GM21447 (cell line): Measurements from ENCODE around the gene POLR3B.
"Not testable (repeated sequence)": the region's sequence is repeated elsewhere in the genome, so short reads cannot be mapped to it uniquely, and the experiment has no call there.

Source experiments
- ATAC-seq: cut with Tn5 transposase; IDR thresholded peaks from one replicate; pipeline ENCODE4 v1.9.1; 2021; ENCODE audit not compliant: unreplicated experiment

Gene POLR3B

DNA sequence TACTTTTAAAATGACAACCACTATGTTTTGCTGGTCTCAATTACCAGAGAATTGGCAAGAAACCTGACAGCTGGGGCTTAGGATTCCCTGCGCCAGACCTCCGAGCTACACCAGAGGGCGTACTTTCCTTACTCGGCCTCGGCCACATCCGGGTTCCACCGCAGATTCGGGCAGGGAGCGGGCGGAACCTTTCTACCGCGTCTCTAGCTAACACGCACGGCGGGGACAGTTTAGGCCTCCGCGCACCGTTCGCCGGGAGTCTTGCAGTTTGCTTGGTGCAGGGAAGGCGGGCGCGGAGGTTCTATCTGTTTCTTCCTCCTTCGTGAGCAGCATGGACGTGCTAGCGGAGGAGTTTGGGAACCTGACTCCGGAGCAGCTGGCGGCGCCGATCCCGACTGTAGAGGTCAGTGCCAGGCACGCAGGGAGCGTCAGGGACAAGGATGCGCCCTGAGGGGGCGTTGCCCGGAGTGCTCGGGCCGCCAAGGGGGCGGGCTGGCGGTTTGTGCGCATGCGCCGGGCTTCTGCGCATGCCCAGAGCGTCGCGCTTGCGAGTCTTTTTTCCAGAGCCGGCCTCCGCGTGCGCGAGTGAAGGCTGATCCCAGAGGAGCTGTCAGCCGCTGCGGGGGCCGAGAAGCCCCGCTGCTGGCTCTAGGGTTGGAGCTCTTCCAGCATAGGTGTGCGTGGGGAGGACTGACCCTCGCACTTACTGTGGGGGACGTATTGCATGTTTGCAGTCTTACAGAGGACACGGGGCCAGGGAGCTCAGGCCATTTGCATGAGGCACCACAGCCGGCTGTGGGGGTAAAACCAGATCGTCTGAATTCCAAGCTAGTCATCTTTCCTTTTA, at the start of gene POLR3B:
Gene POLR3B, plus strand, starts transcription at position 200 of the 847 bp plus-strand sequence. Its CDS starts 132 bp downstream, at position 332.
- peak; percentile 91 for ATAC-seq

DNA sequence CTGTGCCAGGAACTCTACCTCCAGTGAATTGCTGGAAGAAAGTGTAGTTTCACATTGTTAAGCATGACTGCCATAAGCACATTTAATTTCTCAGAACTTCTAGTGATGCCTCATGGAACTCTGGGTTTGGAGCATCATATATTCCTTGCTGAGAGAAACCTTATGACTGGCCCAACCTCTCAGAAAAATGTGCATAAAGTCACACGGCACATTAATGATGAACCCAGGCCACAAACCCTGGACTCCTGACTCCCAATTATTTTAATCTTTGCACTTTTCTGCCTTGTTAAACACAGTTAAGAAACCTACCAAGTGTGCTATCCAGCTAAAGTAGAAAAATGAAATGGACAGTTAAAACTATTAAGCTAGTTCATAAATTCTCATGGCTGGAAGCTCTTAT, 49.4 kb upstream of the POLR3B start:
- no peak for ATAC-seq

DNA sequence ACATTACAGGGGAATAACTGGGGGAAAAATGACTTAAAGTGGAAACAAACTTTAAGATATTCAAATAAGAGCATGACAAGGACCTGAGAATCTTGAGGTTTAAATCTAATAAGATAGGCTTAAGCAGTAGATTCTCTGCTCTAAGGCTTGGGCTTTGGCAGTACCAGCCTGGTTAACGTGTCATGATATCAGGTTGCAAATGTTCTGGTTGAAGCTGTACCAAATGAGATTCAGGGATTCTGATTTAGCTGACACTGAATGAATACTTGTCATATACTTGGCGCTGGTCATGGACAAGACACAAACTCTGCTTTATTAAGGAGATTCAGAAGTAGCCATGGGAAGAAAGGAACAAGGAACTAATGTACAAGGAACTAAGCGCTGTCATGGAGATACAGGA, 48.9 kb upstream of the POLR3B start:
- ATAC-seq = no peak

DNA sequence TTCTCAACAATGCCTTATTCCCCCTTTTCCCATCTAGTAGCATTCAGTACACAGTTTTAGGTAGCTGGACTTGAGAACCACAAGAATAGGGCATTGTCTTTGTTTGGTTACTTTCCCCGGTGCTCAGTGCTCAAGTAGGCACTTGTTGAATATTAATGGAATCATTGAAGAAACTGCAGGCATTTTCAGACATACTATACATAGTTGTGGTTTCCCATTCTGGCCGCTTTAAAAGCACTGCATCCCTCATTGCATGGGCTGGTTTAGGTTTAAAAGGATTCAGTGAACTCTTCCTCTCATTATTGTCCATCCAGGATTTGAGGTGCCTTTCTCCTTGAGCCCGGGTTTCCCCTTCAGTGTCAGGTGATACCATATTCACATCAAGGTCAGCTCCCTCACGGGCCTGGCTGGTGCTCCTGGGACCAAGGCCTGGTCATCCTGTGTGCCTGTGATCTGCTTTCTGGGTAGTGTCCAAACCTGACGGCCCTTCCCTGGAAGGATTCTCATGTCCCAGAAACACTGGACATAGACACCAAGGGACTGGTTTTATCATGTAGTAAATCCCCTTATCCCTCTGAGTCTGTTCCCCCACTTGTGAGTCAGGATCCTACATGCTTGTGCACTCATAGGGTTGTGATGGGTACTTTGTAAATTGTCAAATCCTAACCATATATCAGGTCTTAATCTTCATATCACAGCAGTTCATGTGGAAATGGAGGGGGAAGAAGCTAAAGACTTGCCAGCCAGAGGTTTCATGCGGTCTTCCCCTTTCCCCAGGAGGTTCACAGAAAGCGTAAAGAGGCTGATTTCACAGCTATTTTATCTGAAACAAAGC, 47.7 kb upstream of the POLR3B start:
- no peak for ATAC-seq

DNA sequence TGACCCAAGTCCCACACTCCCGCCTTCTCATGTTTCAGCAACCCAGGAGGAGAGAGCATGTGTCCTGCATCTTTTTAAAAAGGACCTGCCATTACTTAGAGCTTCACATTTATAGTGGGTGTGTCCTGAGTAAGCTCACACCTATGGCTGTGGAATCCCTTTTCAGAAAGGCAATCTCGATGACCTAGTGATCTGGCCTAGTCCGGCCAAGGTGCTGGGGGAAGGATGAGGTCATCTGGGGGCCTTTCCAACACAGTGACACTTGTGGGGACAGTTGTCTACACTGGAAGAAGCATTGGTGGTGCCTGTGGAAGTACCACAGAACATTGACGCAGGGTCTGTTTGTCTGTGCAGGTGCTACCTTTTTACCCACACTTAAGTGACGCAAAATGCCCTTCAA, 46.9 kb upstream of the POLR3B start:
- ATAC-seq = no peak

DNA sequence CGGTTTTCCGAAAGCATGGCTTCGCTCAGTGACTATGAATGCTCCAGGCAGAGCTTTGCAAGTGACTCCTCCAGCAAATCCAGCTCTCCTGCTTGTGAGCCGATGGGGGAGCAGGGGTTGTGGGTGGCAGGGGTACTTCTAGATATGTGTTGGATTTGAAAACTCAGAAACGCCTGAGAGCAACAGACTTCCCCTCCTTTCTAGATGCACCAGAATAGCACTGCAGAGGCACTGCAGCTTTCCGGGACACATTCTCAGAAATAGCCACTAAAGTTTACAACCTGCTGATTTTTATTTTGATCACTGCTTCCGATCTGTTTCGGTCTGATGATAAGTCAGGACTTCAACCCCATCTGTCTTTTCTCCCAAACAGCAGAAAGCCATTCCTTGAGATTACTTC, 46.4 kb upstream of the POLR3B start:
- ATAC-seq = no peak

DNA sequence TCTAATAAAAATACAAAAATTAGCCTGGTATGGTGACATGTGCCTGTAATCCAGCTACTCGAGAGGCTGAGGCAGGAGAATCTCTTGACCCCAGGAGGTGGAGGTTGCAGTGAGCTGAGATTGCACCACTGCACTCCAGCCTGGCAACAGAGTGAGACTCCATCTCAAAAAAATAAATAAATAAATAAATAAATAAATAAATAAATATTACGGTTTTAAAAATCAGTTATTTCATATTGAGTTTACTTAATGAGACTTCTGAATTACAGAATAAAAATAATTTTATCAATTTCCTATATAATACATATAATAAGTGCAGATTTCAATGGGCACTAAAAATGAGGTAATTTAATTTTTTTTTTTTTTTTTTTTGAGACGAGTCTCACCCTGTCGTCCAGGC, 44.1 kb upstream of the POLR3B start:
- ATAC-seq = not testable (repeated sequence)

DNA sequence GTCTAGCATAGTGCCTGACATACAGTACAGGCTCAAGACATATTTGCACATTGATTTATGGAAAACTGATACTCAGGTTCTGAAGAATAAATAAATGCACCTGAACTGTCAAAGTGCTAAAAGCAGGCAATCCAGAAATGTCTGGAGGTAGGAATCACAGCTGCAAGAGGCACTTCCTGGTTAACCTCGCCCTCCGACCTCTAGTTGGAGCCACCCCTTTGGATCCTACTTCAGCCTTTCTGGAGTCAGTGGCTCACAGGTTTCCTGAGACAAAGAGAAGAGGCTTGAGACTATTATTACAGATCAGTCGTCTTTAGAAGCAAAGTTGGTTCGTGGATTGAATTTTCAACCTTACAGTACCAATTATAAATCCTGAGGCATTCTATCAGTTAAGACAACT, 42.0 kb upstream of the POLR3B start:
- ATAC-seq = no peak

DNA sequence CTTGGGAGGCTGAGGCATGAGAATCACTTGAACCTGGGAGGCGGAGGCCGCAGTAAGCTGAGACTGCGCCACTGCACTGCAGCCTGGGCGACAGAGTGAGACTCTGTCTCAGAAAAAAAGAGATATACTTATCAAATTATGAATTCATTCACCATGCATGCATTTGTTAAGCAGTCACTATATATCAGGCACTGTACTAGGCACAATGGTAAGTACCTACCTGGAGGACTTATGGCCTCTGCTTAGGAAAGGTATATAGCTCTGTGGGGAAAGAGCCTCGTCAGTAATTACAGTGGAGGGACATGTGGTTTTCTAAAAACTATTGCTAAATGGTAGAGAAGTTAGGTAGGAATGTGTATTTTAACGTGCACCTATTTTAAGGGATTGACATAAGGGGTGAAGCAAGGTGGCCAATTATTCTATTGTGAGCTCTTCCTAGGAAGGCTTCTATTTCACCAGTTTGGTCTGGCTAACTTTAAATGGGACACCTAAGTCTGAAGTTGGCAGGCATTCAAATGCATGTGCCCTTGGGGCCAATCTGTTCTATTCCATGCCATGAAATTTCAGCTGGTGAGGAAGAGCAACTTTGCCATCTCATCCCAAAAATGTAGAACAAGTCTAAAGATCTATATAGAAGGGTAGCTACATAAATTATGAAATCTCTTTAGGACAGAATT, 40.0 kb upstream of the POLR3B start:
- ATAC-seq = no peak

DNA sequence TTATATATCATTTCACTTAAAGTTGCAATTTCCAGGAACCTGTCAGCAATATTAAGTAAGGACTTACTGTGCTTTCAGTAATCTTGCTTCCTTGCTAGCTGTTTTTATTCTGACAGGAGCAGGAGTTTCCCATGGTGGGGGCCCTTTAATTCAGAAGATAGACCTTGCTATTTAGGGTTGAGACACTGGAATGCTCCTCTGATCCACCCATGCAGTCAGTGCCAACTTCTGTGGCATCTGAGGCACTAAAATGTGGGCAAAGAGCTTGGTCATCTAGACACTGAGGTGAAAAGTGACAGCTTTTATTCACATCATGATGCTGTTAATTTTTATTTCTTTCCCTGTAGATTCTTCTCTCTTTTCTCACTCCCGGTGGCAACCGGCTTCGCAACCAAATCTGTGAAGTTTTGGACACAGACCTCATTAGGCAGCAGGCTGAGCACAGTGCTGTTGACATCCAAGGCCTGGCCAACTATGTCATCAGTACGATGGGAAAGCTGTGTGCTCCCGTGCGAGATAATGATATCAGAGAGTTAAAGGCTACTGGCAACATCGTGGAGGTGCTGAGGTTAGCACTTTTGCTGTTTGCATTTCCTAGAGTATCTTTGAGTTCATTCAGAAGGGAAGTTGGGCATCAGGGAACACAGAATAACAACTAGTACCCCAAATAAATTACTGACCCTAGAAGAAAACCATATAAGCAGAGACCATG, 36.3 kb upstream of the POLR3B start:
- no peak for ATAC-seq

DNA sequence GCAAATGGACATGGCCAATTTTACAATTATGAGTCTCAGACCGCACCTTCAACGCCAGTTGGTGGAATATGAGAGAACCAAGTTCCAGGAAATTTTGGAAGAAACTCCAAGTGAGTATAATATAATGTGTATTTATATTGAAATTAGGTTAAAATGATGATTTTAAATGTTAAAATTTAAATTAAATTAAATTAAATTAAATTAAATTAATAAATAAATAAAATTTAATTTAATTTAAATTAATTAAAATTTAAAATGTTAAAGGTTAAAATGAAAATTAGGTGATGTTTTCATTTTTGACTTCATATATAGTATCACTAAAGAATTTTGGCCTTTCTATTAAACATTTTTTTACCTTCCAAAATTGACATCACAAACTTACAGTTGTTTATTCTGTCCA, 34.0 kb upstream of the POLR3B start:
- ATAC-seq = no peak

DNA sequence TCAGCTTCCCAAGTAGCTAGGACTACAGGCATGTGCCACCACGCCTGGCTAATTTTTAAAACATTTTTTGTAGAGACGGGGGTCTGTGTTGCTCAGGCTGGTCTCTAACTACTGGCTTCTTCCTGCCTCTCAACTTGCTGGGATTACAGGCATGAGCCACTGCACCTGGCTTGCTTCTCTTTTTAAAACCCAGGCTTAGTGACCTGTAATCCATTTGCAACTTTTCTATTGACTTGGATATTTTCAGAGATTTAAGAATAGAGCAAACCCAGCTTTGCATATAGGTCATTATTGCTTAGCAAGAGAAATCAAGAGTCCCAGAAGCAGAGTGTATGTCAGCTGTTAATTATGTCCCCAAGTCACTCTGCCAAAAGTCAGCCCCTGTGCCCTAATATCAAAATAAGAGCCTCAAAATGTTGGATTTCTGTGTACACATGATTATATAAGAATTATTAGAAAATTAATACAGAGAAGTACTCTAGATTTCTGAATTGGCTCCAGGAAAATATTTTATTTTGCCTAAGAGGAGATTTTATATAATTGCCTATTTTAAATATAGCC, 30.2 kb upstream of the POLR3B start:
- no peak for ATAC-seq

DNA sequence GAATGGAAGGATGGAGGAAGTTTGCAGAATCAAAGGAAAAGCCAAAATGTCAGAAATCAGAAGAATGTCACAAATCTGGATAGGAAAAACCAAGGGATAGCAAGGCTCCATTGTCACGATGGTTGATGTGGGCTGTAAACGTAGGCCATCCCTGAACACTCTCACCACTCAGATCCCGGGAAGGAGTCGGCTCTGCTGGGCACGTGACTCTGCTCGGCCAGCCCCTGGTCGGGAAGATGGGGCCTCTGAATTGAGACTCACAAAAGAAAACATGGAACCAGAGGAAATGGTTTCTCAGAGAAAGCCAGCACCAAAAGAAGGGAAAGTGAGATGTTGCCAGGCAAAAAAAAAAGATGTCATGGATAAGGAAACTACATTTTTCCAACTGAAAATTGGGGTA, 28.8 kb upstream of the POLR3B start:
- no peak for ATAC-seq

DNA sequence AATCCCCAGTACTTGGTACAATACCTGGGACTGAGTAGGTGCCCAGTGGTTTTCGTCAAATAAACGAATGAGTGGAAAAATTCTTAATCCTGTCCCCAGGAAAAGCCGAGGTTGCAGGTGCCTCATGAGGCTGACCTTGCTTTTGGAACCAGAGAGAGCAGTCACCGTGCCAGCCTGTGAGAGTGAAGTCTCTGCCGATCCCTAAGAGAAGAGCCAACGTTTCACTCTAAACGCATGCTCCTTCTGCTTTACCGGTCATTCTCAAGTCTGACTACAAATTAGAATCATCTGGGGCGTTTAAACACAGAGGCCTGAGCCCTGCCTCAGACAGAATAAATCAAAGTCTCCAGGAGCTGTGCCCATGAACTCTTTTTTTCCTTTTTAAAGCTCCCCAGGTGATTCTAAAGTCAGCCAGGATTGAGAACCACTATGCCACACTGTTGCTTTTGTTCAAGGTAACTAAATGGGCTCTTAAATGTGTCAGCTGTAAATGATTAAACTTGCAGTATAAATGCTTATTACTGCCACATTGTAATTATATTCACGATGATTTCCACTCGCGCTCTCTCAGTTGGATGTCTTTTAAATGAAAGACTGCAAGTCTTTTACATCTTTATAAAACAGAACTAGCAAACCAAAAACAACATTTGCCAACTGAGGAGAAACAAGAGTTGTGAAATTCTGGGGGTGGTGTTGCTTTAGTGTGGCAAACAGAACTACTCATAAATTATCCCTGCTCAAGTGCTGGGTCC, 28.1 kb upstream of the POLR3B start:
- no peak for ATAC-seq

DNA sequence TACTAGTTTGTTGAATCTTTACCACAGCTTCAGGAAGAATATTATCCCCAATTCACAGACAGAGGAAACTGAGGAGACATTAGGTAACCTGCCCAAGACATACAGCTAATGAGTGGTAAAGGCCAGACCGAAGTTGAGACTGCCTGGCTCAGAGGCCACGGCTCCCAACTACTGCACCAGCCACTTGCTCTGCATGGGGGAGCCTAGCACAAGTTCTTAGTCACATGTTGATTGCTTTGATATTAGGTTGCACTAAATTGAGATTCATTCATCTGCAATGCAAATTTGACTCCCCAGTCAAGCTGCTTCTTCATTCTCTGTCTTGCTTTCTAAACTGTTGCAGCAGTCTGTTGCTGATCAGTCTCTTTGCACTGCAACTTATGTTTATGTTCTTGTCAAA, 25.9 kb upstream of the POLR3B start:
- ATAC-seq = no peak

DNA sequence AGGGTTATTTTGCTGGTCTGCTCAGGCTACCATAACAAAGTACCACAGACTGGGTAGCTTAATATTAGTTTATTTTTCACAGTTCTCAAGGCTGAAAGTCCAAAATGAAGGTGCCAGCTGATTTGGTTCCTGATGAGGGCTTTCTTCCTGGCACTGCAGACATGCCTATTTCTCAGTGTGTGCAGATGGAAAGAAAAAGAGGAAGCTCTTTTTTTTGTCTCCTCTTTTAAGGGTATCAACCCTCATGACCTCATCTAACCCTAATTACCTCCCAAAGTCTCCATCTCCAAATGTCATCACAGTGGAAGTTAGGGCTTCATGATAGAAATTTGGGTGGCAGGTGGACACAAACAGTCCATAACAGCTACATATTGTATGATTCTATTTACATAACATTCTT, 25.0 kb upstream of the POLR3B start:
- ATAC-seq = no peak

DNA sequence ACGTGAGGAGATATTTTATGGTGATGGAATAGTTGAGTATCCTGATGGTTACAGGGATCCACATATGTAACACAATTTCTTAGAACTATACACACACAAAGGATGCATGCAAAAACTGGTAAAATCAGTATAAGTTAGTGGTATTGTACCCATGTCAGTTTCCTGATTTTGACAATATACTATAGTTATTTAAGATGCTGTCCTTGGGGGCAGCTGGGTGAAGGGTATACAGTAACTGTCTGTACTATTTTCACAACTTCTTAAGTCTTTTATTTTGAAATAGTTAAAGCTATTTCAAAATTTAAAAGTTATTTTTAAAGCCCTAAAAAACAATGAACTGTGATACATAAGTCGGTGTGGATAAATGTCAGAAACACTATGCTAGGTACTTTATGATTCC, 24.5 kb upstream of the POLR3B start:
- no peak for ATAC-seq

DNA sequence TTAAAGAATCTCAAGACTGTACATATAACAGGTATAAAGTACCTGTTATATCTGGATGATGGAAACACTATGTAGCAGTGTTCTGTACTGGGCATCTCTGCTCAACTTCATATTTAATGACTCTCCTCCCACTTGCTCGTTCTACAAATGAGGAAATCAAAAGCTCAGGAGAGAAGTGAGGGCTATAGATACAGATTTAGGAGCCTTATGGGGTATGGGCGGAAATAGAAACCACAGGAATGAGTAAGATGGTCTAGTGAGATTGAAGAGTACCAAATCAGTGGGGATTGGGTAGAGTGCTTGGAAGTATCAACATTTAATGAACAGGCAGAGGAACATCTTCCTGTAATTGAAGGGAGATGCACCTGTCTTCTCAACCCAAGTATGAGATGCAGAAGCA, 23.8 kb upstream of the POLR3B start:
- ATAC-seq = no peak

DNA sequence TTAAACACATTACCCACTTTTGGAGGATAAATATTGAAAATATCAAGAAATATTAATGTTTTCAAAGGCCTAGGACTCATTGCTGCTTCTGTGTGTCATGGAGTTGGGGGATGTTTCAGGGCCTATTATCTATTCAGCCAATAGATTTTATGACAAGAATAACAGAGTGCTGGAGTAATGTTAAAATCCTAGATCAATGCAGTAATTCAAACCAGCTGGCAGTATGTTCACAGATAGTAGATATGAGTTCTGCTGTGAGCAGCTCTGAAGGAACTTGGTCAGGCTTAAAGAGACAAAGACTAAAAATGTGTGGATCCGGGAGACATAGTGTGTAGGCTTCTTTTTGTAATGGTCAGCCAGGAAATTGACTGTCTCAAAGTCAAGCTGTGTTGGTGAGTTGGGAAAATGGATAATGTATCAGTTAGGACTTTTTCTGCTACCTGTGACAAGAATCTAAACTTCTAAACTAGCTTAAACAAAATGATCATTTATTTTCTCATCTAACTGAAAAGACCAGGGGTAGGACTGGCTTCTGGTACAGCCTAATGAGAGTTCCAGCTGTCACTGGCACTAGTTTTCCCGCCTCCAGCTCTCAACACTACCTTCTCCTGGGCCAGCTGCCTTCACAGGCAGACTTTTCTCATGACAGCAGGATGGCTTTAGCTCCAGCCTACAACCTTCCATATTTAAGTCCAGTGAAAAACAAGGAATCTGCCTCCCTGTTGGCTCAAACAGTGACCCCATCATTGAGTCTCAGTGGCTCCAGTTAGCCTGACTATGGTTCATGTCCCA, 16.3 kb upstream of the POLR3B start:
- no peak for ATAC-seq
